Activated naive CD8-positive, alpha-beta T cell treated with anti-CD3 and anti-CD28 coated beads, Interleukin-2, amount 50 U/mL, for 24 hours (primary cell): ENCODE data around the gene KCP.
A peak's percentile ranks its signal among the peaks of the same experiment; 100 is the strongest.

Experiments used
- ATAC-seq: fragments of 150-1000 bp; cut with Tn5 transposase; one replicate; pipeline ENCODE4 v1.10.0; 2021
- DNase-seq: peaks from one replicate; pipeline ENCODE4 v3.0.0; 2021
- H3K27ac Mint-ChIP-seq: one replicate; pipeline ENCODE4 v1.8.0; 2021; ENCODE audit warnings: mild to moderate bottlenecking, mixed read lengths
- H3K27me3 Mint-ChIP-seq: one replicate; pipeline ENCODE4 v1.8.0; 2021; ENCODE audit warnings: mixed read lengths
- H3K36me3 Mint-ChIP-seq: one replicate; pipeline ENCODE4 v1.8.0; 2021; ENCODE audit warnings: low read depth, mixed read lengths
- H3K4me1 Mint-ChIP-seq: one replicate; pipeline ENCODE4 v1.8.0; 2021; ENCODE audit warnings: mixed read lengths
- H3K4me3 Mint-ChIP-seq: one replicate; pipeline ENCODE4 v1.8.0; 2021; ENCODE audit warnings: mild to moderate bottlenecking, moderate library complexity, mixed read lengths
- H3K9me3 Mint-ChIP-seq: one replicate; pipeline ENCODE4 v1.8.0; 2021; ENCODE audit warnings: mixed read lengths

Gene KCP

GRCh38 chr7:128845987-128846386 lies 64.5 kb downstream of the KCP start:
- Mint-ChIP-seq H3K27ac (no peak overlapping the region), H3K4me1 (peaks cover 4% of the 10 kb centered on the region), H3K36me3 (no peaks in the 10 kb centered on the region), H3K27me3 (no peaks in the 10 kb centered on the region), H3K4me3 (no peak overlapping the region), H3K9me3 (no peaks in the 10 kb centered on the region)
- DNase-seq (no peak), ATAC-seq (no peak)

GRCh38 chr7:128845475-128845874 lies 65.0 kb downstream of the KCP start:
- ATAC-seq, result no peak
- no peaks in the 10 kb centered on the region for H3K9me3 Mint-ChIP-seq
- peaks cover 4% of the 10 kb centered on the region for H3K4me1 Mint-ChIP-seq
- no peak for DNase-seq
- H3K36me3 Mint-ChIP-seq, result no peaks in the 10 kb centered on the region
- H3K27me3 Mint-ChIP-seq, result no peaks in the 10 kb centered on the region
- no peak overlapping the region for H3K4me3 Mint-ChIP-seq
- H3K27ac Mint-ChIP-seq, result no peak overlapping the region

- Mint-ChIP-seq H3K4me1 (peaks cover 4% of the 10 kb centered on the region), H3K27me3 (no peaks in the 10 kb centered on the region)
- no peak for ATAC-seq
These were observed 65.7 kb downstream of the KCP start for GRCh38 chr7:128844777-128845311.

GRCh38 chr7:128843938-128844621 lies 66.4 kb downstream of the KCP start:
- no peaks in the 10 kb centered on the region for H3K9me3 Mint-ChIP-seq
- no peaks in the 10 kb centered on the region for H3K27me3 Mint-ChIP-seq
- peaks cover 4% of the 10 kb centered on the region for H3K4me1 Mint-ChIP-seq
- no peak for DNase-seq
- no peak overlapping the region for H3K4me3 Mint-ChIP-seq
- H3K27ac Mint-ChIP-seq, result no peak overlapping the region
- H3K36me3 Mint-ChIP-seq, result no peaks in the 10 kb centered on the region
- ATAC-seq, result no peak

More at GRCh38 chr7:128844777-128845311, 65.7 kb downstream of the KCP start:
- no peak overlapping the region for H3K4me3 Mint-ChIP-seq
- H3K27ac Mint-ChIP-seq, result no peak overlapping the region
- no peak for DNase-seq
- no peaks in the 10 kb centered on the region for H3K9me3 Mint-ChIP-seq
- H3K36me3 Mint-ChIP-seq, result no peaks in the 10 kb centered on the region

- Mint-ChIP-seq H3K27me3 (no peaks in the 10 kb centered on the region), H3K4me3 (no peak overlapping the region), H3K27ac (no peak overlapping the region), H3K36me3 (no peaks in the 10 kb centered on the region), H3K4me1 (peaks cover 4% of the 10 kb centered on the region), H3K9me3 (no peaks in the 10 kb centered on the region)
- DNase-seq (no peak), ATAC-seq (no peak)
These were observed 67.6 kb downstream of the KCP start for GRCh38 chr7:128842674-128843641.

GRCh38 chr7:128841921-128842673 lies 68.4 kb downstream of the KCP start:
- H3K4me1 Mint-ChIP-seq, result peaks cover 4% of the 10 kb centered on the region
- H3K27ac Mint-ChIP-seq, result no peak overlapping the region
- H3K27me3 Mint-ChIP-seq, result no peaks in the 10 kb centered on the region
- H3K4me3 Mint-ChIP-seq, result no peak overlapping the region
- H3K9me3 Mint-ChIP-seq, result no peaks in the 10 kb centered on the region
- DNase-seq, result peak; percentile 64
- no peaks in the 10 kb centered on the region for H3K36me3 Mint-ChIP-seq
- ATAC-seq, result peak; percentile 44

- Mint-ChIP-seq H3K27ac (no peak overlapping the region), H3K4me3 (no peak overlapping the region), H3K36me3 (no peaks in the 10 kb centered on the region), H3K9me3 (no peaks in the 10 kb centered on the region), H3K27me3 (no peaks in the 10 kb centered on the region), H3K4me1 (peaks cover 4% of the 10 kb centered on the region)
- ATAC-seq (no peak), DNase-seq (no peak)
These were observed 69.3 kb downstream of the KCP start for GRCh38 chr7:128841171-128841690.

- no peaks in the 10 kb centered on the region for H3K9me3 Mint-ChIP-seq
- ATAC-seq (no peak), DNase-seq (no peak)
- H3K27me3 Mint-ChIP-seq, result no peaks in the 10 kb centered on the region
- no peak overlapping the region for H3K27ac Mint-ChIP-seq
- no peak overlapping the region for H3K4me3 Mint-ChIP-seq
- peaks cover 4% of the 10 kb centered on the region for H3K4me1 Mint-ChIP-seq
- H3K36me3 Mint-ChIP-seq, result no peaks in the 10 kb centered on the region
These were observed 70.0 kb downstream of the KCP start for GRCh38 chr7:128840326-128841170.

- ATAC-seq, result no peak
- Mint-ChIP-seq H3K27ac (no peak overlapping the region), H3K27me3 (no peaks in the 10 kb centered on the region), H3K4me1 (peaks cover 4% of the 10 kb centered on the region), H3K9me3 (no peaks in the 10 kb centered on the region), H3K4me3 (no peak overlapping the region), H3K36me3 (no peaks in the 10 kb centered on the region)
- DNase-seq, result no peak
These were observed 70.7 kb downstream of the KCP start for GRCh38 chr7:128839751-128840177.

- Mint-ChIP-seq H3K4me3 (no peak overlapping the region), H3K4me1 (peaks cover 4% of the 10 kb centered on the region)
These were observed 71.4 kb downstream of the KCP start for GRCh38 chr7:128838981-128839731.

GRCh38 chr7:128838109-128838779 lies 72.3 kb downstream of the KCP start:
- Mint-ChIP-seq H3K4me1 (peaks cover 4% of the 10 kb centered on the region), H3K4me3 (no peak overlapping the region), H3K27ac (no peak overlapping the region), H3K9me3 (no peaks in the 10 kb centered on the region), H3K36me3 (no peaks in the 10 kb centered on the region), H3K27me3 (no peaks in the 10 kb centered on the region)
- ATAC-seq (no peak), DNase-seq (no peak)

More at GRCh38 chr7:128838981-128839731, 71.4 kb downstream of the KCP start:
- no peaks in the 10 kb centered on the region for H3K36me3 Mint-ChIP-seq
- H3K9me3 Mint-ChIP-seq, result no peaks in the 10 kb centered on the region
- ATAC-seq (no peak), DNase-seq (no peak)
- no peaks in the 10 kb centered on the region for H3K27me3 Mint-ChIP-seq
- H3K27ac Mint-ChIP-seq, result no peak overlapping the region

- H3K4me3 Mint-ChIP-seq, result no peak overlapping the region
- ATAC-seq (no peak), DNase-seq (no peak)
- no peaks in the 10 kb centered on the region for H3K9me3 Mint-ChIP-seq
- H3K36me3 Mint-ChIP-seq, result no peaks in the 10 kb centered on the region
- H3K27me3 Mint-ChIP-seq, result no peaks in the 10 kb centered on the region
- no peak overlapping the region for H3K27ac Mint-ChIP-seq
- H3K4me1 Mint-ChIP-seq, result peaks cover 4% of the 10 kb centered on the region
These were observed 73.0 kb downstream of the KCP start for GRCh38 chr7:128837521-128837921.
